Amygdala (tissue), 56 donors: ENCODE measurements around the gene KIF3A.

Experiments
- DNase-seq, 56 donors: peaks; one replicate each; lab custom pipeline; 2025; lab: John Stamatoyannopoulos, UW

The KIF3A gene

DNA sequence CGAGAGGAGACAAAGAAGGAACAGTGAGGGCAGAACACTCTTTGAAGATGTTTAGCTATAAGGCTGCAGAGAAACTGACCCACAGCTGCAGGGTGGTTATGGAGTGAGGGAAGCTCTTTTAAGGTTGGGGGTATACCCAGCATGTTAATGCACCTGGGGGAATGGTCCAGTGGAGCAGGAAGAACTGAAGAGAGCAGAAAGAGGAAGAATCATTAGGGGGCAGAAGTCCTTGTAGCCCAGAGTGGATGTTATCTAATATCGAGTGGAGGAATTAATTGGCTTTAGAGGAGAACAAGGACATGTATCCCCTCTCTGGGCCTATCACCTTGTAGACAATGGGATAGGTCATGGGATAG is 55.9 kb downstream of the KIF3A start:
- DNase-seq: no peak

DNA sequence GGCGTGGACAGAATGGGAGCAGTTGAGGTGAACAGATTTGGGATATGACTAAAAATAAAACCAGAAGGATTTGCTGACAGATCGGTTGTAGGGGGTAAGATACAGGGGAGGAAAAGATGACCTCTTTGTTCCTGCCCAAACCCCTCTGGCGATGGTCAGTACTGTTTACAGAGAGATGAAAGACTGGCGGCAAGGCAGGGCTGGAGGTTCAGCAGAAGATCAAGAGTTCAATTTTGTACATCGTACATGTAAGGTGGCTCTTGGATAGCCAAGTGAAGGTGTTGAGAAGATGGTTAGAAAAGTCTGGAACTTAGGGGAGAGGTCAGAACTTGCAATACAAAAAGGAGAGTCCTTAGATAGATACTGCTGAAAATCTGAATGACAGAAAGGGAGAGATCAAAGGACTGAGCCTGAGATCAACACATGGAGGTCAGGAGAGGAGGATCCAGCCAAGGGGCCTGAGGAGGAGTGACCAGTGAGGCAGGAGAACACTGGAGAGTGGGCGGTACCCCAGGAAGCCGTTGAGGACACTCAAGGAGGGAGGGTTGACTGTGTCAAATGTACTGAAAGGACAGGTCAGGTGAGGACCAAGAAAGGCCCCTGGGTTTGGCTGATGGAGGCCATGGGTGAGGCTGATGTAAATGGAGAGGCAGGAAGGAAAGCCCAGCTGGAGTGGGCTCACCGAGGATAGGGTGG is 56.4 kb downstream of the KIF3A start:
- DNase-seq: no peak

DNA sequence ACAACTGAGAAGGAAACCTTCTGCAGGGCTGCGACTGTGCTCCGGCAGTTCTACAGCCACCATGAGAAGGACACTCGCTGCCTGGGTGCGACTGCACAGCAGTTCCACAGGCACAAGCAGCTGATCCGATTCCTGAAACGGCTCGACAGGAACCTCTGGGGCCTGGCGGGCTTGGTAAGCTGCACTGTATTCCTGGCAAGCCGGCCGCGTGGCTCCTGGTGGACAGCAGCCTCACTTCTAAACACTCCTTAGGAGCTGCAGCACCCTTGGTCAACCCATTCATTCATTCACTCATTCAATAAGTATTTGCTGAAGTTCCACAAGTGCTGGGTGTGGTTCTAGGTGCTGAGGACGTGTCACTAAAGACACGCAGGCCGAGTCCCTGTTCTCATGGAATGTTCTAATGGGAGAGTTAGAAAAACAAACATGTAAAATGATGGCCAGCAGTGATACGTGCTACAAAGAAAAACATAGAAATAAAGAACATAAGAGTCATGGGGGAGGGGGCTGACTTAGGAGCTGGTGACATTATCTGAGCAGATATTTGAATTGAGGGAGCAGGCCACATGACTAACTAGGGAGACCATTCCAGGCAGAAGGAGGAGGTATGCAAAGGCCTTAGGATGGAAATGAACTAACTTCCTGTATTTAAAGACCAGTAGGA is 57.5 kb downstream of the KIF3A start:
- DNase-seq: no peak

GRCh38 chr5:132679166-132679565 is 58.2 kb downstream of the KIF3A start:
- no peak for DNase-seq

DNA sequence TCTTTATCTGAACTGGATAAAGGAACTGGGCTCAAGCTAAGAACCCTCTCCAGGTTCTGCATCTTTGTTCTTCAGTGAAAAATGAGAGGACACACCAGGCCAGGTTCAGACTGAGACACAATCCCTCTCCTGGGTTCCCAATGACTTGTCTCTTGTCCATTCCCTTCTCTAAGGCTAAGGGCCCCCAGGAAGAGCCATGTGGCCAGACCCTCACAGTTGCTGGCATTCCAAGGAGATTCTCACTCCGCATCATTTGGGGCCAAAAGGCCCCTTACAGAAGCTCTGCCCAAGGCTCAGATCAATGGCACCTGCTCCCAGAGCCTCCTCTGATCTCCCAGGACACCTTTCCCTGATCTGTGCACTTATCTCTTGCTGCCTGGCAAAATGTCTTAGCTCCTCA is 58.6 kb downstream of the KIF3A start:
- no peak for DNase-seq

GRCh38 chr5:132677682-132678400 is 59.5 kb downstream of the KIF3A start:
- no peak for DNase-seq

GRCh38 chr5:132677191-132677590 is 60.2 kb downstream of the KIF3A start:
- DNase-seq: no peak

- DNase-seq: no peak
Observed at GRCh38 chr5:132675936-132676689, 61.2 kb downstream of the KIF3A start.

DNA sequence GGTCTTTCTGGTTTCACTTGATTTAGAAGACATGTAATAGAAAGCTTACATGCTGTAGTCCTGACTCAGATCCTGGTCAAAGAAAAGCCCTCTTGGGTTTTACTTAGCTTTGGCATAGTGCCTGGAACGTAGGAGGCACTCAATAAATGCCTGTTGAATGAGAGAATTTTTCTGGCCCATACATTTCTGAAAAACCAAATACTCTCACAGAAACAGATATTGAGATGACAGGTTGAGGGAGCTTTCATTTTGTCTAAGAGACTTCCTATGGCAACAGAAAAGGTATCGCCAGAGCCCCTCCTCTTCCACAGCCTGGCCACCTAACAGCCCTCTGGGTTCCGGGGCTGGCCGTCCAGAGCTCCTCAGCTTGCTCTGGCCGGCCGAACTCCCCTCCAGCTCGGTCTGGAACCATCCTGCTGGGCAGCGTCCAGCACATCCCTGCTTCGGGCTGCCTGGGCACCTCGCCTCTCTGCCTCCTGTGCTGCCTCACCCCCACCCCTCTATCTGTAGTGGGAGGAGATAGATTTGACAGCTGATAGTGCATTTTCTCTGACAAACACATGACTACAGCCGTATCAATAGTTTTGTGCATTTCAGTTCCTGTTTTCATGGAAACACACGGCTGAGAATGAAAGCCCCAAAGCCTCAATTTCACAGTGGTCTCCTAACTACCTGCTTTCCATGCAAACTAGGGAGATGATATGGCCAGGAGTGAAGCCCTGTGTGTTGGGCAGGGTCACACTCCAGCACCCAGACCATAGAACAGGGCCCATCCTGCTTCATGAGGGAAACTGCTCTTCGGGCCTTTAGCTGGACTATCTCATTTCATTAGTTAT is 62.5 kb downstream of the KIF3A start:
- no peak for DNase-seq

DNA sequence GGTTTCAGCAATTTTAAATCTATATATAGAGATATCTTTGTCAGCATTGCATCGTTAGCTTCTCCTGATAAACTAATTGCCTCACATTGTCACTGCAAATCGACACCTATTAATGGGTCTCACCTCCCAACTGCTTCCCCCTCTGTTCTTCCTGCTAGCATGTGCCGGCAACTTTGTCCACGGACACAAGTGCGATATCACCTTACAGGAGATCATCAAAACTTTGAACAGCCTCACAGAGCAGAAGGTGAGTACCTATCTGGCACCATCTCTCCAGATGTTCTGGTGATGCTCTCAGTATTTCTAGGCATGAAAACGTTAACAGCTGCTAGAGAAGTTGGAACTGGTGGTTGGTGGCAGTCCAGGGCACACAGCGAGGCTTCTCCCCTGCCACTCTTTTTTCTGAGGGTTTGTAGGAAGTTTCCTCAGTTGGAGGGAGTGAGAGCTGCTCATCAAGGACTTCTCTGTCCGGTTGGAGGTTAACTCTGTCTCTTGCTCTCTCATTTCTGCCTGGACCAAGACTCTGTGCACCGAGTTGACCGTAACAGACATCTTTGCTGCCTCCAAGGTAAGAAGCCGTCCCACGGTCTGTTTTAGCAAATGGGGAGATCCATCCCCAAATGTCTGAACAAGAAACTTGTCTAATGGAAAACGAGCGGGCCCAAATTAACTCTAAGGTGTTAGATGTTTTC is 63.3 kb downstream of the KIF3A start, which contains the start of gene IL4:
Gene IL4, plus strand, starts transcription at position 51 of the 692 bp plus-strand sequence. Its CDS starts 62 bp downstream, at position 113.
- no peak for DNase-seq

- DNase-seq: no peak
Observed at GRCh38 chr5:132673488-132673887, 63.9 kb downstream of the KIF3A start.

GRCh38 chr5:132671000-132671399 is 66.3 kb downstream of the KIF3A start:
- no peak for DNase-seq

GRCh38 chr5:132669966-132670882 is 67.1 kb downstream of the KIF3A start:
- no peak for DNase-seq

DNA sequence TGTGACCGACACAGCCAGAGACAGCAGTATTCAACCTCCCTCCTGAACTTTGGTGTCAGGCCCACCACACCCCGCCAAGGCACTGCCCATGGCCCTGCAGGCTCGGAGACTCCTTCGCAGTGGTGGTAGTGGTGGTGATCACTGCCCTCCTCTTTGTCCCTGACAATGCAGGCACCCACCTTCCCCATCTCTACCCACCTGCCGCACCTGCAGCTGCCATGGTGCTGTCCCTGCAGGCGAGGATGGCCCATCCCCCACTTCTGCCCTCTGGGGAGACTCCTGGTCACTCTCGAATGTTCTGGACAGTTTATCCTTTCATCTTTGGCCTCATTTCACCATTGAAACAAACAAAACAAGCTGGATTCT is 67.9 kb downstream of the KIF3A start:
- no peak for DNase-seq

DNA sequence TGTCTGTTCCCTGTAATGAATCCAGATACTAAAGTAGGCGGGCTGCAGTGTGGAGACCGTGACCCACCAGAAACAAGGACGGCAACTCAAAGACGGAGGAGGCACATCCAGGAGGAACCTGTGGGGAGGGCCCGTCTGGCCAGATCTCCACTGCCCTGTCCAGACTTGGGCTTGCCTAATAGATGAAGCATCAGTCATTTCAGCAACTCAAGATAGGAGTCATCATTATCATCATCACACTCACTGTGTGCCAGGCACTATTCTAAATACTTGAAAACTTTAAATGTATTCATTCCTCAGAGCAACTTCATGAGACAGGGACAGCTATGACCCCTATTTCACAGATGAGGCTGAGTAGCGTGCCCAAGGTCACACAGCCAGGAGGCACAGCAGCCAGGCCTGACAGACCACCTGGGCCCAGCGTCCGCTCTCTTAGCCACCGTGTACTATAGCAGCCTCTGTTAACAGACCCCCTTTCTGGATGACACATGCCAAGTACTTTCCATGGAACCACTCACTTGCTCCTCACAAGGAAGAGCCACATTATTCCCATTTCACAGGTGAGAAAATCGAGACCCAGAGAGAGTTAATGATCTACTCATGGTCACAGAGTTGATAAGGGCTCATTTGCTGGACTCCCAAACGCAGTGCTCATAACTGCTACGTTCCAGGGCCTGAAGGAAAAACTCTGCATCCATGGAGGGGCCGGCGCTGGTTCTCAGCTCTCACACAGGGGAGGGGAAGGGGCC is 68.5 kb downstream of the KIF3A start:
- DNase-seq: no peak

DNA sequence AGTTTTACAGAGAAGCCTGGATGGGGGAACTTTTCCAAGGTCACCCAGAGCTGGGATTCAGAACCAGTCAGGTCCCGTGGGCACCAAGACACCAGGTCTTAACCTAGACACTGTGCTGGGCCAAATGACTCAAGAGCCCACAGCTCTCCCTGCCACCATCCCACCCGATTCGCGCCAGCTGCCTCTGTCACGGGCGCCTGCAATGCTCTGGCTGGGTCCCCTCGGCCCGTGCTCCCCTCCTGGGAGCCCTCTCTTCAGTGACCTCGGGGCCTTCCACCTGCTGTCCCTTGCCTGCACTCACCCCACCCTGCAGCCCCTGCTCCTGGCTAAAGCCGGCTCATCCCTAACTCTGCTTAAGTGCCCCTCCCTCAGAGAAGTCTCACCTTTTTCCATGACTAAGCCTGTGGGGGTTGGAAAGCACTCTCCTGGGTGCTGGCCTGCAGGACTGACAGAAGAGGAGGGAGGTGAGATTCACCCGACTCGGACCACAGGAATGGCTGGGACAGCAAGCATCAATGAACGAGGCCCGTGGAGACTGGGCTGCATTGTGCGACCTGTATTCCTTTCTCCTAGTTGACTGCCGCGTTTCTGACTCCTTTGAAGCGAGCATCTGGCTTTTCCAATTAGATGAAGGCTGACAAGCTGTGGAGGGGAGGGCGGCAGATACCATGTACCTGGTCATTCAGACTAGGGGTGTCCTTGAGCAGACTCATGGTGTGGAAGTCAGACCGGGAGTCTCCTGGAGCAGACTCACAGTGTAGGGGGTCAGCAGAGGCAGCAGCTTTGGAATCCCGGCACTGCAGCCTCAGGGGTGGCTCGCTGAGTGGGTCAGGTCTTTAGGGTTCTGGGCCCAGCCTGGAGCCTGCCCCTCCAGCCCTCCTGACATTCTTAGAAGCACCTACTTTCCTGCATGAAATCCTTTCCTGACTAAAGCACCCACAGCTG is 69.3 kb downstream of the KIF3A start:
- no peak for DNase-seq

GRCh38 chr5:132667309-132667708 is 70.0 kb downstream of the KIF3A start:
- no peak for DNase-seq
